Cardiac fibroblast (primary cell): ENCODE measurements around the gene SPINDOC.

Experiments used
- DNase-seq, 2 donors: peaks; one replicate each; pipeline versions ENCODE4 v3.0.0 to v3.0.0-alpha.2; 2010; ENCODE audit warnings: low read depth in 2 of 2
- H3K4me3 ChIP-seq, 2 donors: replicated peaks in 1 of 2; 1 replicate in 1 of 2; 2 replicates in 1 of 2; pipeline ENCODE4 v1.5.1; 2011; ENCODE audit warnings: low read depth in 2 of 2, low read length in 2 of 2, mild to moderate bottlenecking in 2 of 2, moderate library complexity in 1 of 2
- CTCF ChIP-seq: IDR thresholded peaks from one replicate; pipeline ENCODE4 v1.5.1; 2011; ENCODE audit warnings: low read depth, mild to moderate bottlenecking, low read length, inconsistent platforms

The SPINDOC gene

DNA sequence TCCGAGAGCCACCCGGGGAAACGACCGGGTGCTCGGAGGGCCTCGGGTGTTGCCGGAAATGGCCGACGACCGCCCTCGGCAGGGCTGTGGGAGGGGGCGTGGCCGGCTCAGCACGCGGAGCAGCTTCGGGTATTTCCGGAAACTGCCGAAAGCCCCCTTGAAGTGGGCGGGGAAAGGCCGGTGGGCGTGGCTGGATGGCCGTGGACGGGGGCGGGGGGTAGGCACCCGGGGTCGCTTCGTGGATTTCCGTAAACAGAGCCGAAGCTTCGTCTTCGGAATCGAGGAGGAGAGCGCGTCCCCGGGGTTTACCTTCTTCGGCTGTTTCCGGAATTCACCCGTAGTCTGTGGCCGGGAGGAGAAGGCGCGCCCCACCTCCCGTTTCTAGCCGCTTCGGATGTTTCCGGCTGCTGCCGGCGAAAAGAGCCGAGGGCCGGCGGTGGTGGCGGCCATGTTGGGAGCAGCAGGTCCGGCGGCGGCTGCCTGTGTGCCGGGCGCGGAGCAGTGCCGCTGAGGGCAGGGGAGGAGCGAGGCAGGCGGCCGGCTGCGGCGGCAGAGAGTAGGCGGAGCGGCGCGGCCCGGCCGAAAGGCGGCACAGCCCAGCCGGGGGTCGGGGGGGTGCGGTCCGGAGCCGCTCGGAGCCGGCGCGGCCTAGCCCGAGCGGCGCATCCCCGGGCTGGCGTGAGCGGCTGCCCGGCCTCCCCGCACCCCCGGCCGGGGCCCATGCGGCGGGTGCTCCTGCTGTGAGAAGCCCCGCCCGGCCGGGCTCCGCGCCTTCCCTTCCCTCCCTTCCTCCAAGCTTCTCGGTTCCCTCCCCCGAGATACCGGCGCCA lies 25.6 kb downstream of the SPINDOC start, which contains the start of gene MARK2:
MARK2 (plus strand) TSS at position 433 of the 830 bp plus-strand sequence; CDS start at position 830, 397 bp downstream.
- peak; percentile 98 to 99 for DNase-seq
- peak within 1 kb of the TSS; percentile 94 to 95 for H3K4me3 ChIP-seq
- TF ChIP-seq CTCF: no peak

DNA sequence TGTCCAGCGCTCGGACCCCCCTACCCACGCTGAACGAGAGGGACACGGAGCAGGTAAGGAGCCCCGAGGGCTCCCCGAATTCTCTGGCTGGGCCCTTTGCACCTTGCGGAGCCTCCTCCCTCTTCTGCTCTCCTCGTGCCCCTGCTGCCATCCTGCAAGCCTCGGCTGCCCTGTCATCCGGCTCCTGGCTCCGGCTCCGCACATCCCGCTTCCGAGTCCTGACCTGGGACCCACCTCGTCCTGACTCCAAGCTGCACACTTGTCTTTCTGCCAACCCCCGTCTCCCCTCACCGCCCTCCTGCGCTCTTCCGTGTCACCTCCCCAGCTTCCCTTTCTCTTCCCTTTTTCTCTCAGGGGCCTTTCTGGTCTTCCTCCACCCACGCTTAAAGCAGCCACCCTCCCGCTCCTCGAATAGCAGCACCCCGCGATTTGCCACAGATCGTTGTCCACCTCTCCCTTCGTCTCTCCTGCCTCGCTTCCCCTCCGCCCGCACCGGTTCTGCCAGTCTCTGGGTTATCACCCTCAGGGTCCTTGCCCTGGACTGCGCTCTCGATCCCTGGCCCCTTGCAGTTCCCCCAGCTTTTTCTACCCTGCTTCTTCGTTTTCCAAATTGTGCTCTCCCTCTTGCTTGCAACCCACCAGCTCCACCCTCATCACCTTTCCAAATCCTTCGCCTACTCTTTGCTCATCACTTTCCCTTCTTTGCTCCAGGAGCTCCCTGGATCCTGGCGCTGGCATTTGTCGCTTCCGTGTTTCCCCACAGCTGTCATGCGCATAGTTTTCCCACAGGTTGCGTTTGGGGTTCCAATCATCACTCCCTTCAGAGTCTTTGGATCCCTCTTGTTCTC lies 26.5 kb downstream of the SPINDOC start:
- DNase-seq: peak in 1 of 2 donors; percentile 17
- TF ChIP-seq CTCF: no peak
- H3K4me3 ChIP-seq: peak overlapping the region; percentile 94 to 95

GRCh38 chr11:63840356-63841060 lies 27.3 kb downstream of the SPINDOC start:
- peak in 1 of 2 donors; percentile 9 for DNase-seq
- no peak for TF ChIP-seq CTCF
- peak overlapping the region; percentile 94 to 95 for H3K4me3 ChIP-seq

- TF ChIP-seq CTCF: no peak
- DNase-seq: peak; percentile 36 to 38
- H3K4me3 ChIP-seq: peak overlapping the region; percentile 9 to 94
Observed at GRCh38 chr11:63841554-63841953, 28.3 kb downstream of the SPINDOC start.

DNA sequence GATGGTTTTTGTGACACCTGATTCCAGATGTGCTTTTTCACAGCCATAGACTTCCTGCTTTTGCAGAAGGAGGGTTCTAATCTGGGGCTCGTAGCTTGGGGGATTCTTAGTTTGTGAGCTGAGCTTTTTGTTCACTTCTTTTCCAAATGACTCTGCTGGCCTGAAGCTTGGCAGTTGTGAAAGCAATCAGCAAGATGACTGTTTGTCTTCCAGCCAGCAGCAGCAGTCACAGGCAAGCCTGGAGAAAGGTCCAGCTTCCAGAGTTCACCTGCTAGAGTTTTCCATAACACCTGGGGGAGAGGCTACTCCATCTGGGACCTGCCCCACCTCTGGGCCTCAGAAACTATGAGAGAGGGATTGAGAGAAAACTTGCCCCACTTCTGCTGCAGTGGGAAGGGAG lies 29.8 kb downstream of the SPINDOC start:
- no peak for TF ChIP-seq CTCF
- no peak for DNase-seq
- H3K4me3 ChIP-seq: no peak overlapping the region

- TF ChIP-seq CTCF: no peak
- no peak overlapping the region for H3K4me3 ChIP-seq
- DNase-seq: no peak
Observed at GRCh38 chr11:63844836-63845235, 31.6 kb downstream of the SPINDOC start.
